HG03066 (cell line): ENCODE data around the gene SEPTIN5.

ENCODE experiments used
- ATAC-seq: cut with Tn5 transposase; IDR thresholded peaks from one replicate; pipeline ENCODE4 v1.9.1; 2021; ENCODE audit warnings: low read depth; ENCODE audit not compliant: unreplicated experiment

SEPTIN5 gene

DNA sequence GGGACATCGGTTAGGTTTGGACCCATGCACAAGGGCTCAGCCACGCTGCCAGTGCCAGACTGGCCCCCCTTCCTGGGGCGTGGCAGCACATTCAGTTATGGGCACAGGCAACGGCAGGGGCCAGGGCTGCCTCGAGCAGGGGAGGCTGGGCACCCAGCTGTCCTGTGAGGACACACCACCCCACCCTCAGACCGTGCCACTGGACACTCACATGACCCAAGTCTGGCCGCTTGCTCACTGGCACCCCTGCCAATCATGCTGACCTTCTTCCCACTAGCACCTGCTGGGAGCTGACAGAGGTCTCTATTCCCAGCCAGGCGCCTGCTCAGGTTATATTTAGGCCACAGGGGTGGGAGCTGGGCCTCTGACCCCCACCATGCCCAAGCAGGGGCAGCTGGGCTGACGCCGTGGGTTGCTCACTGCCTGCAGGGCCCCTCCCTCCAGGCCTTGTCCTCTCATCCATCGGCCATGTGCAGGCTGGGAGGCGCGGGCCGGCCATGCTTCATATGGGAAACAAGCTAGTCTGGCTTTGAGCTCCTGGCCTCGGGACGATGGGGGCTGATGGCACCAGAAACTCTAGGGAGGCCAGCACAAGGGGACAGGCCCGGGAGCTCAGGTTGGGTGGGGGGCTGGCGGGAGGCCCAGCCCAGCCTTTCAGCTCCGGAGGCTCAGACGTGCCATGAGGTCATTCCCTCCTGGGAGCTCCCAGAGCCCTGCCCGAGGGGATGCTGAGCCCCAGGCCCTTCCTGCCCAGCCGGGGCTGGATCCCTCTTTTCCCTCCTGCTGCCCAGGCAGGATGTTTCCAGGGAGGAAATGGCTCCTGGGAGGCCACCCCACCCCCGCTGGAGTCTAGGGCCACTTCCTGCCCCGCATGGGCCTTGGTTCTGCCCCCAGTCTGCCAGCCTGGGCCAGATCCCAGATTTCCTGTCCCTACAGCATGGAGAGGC is 31.1 kb downstream of the SEPTIN5 start:
- ATAC-seq: no peak

DNA sequence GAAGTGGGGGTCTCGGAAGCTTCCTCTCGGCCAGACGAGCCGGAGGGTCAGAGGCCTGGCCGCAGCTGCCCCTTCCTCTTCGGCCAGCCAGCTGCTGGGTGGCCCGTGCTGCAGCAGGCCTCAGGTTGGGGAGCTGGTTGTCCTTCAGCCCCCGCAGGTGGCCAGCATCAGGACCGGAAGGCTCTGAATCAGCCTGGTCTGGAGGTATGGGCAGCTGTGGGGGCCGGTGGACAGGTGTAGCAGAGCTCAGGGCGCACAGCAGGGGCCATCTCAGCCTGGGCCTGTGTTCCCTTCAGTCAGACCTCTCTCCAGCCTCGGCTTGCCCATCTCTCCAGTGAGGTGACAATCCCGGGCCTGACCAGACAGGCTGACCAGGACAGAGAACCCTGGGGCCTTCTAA is 32.4 kb downstream of the SEPTIN5 start:
- no peak for ATAC-seq

- ATAC-seq: no peak
Measured at GRCh38 chr22:19747551-19747950, 33.2 kb downstream of the SEPTIN5 start.

GRCh38 chr22:19748139-19748538 is 33.8 kb downstream of the SEPTIN5 start:
- ATAC-seq: no peak

DNA sequence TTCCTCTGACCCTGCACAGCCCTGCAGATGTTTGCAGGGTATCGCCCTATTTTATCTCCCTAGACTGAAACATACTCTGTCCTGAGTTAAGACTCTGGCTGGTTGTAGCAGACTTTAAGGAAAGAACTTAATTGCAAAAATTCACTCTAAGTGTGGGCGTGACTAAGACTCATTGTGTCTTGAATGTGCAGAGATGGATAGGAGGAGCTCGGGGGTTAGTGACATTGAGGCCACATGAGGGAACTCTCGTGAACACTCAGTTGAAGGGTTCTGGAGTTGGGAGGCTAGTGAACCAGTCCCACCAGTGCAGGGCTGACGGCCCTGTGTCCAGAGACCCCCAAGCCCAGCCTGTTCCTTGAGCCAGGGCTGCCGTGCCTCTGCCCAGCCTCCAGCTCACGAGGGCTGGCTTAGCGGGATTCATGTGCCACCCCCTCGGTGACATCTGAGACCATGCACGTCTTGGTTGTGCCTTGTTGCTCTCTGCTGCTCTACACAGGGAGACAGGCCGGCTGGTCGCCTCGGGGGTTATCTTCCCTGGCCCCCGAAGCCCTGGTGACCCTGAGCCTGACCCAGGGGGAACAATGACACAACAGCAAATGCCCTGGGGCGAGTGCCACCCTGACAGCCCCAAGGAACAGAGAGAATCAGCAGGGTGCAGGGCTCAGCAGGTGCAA is 34.8 kb downstream of the SEPTIN5 start:
- no peak for ATAC-seq

DNA sequence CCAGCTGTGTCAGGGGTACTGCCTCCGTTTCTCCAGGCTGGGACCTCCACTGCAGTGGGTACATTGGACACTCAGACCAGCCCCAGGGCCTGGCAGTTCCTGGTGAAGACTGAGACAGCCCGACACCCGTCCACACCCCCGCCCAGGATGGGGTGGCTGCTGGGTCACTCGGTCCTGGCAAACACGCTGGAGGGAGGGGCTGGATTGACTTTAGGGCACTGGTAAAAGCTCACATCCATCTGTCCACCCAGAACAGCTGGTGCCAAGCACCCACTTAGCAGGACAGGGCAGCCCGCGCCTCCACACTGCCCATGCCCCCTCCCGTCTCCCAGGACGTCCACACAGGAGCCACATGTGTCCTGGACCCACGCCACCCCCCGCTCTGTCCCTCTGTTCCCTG is 35.6 kb downstream of the SEPTIN5 start:
- ATAC-seq: no peak

DNA sequence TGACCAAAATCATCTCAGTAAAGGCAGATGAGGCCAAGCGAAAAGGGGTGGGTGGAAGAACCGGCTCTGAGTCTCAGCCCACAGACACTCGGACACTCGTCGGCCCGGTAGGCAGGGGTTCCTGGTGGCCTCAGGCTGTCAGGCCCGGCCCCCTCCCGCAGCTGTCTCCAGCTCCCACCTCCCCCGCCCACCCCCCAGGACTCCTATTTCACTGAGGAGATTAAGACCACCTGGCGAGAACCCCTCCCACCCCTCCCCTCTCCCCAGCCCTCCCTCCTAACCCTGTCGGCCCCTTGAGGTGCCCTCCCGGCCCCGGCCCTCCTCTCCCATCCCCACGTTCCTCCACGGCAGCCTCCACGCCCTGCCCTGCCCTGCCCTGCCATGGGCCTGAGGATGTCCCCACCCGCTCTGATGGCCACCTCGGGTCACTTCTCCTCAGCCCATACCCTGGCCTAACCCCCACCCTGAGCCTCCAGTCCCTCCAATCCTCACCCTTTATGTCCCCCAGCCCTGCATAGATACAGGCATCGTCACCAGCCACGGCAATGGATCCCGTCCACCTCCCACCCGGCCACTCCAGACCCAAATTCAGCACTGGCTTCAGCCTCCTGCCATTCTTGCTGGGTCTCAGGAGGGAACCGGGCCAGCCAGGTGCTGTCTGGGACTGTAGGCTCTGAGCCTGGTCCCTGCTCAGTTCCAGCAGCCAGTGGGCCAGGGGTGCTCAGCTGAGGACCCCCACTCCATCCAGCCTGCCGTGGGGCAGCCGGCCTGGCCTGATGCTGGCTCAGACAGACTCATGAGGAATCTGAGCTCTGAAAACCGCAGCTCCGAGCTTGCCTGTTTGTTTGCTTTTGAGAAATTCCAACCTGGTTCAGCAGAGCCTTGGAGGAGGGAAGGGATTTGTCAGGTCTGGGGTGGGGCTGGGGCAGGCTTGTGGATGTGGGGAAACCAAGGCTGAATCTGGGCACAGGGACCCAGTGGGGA is 36.5 kb downstream of the SEPTIN5 start:
- ATAC-seq: no peak

GRCh38 chr22:19751497-19752245 is 37.4 kb downstream of the SEPTIN5 start:
- ATAC-seq: no peak

DNA sequence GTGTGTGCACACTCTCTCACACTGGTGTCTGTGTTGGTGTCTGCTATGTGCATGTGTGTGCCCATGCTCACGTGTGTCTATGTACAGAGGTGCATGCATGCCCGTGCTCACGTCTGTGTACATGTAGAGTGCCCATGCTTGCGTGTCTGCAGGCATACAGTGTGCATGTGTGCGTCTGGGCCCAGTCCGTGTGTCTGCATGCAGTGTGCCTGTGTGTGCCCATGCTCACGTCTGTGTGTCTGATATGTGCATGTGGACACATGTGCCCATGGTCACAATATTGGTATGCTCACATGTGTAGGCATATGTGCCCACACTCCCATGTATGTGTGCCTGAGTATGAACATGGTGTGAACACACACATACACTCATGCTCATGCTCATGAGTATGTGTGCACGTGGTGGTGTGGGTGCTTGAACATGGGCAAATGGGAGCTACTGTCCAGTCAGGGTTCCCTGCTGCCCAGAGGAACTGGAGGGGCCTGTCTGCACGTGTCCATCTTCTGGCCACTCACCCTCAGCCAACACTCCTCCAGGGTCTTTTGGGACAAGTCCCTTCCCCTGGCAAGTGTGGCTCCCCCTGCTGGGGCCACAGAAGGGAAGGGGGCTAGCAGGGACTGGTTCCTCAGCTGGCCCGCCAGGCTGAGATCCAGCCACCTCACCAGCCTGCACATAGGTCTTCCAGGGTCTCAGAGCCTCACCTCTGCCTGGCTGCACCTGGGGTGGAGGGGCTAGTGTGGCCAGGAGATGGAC is 39.0 kb downstream of the SEPTIN5 start:
- ATAC-seq: no peak

GRCh38 chr22:19753996-19754700 is 39.8 kb downstream of the SEPTIN5 start:
- ATAC-seq: no peak

GRCh38 chr22:19754701-19755144 is 40.4 kb downstream of the SEPTIN5 start:
- ATAC-seq: no peak

- no peak for ATAC-seq
Measured at GRCh38 chr22:19755145-19755710, 40.9 kb downstream of the SEPTIN5 start.

GRCh38 chr22:19755722-19756287 is 41.5 kb downstream of the SEPTIN5 start:
- no peak for ATAC-seq

GRCh38 chr22:19756288-19757128 is 42.2 kb downstream of the SEPTIN5 start:
- no peak for ATAC-seq

GRCh38 chr22:19757140-19757984 is 43.1 kb downstream of the SEPTIN5 start:
- ATAC-seq: no peak
